ENCODE data around the gene RNF182.

The RNF182 gene

DNA sequence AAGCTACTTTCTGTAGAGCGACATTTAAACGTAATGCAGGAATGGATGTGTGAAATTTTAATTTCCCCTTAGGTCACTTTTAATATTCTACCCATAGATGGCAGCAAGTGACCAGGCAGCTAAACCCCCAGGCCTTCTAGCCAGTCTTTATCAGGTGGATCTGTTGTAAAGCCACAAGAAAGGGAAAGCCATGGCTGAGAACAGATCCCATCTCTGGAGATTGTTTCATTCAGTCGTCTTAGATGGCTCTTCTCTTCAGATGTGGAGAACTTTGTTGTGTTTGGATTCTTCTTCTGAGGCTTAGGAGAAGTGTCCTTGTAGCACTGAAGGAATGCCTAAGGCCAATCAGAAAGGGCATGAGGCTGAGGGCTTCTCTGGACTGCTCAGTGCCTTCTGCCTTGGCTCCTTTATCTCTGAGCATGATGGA is 15.8 kb upstream of the RNF182 start:
- TF ChIP-seq, protein P1, sequence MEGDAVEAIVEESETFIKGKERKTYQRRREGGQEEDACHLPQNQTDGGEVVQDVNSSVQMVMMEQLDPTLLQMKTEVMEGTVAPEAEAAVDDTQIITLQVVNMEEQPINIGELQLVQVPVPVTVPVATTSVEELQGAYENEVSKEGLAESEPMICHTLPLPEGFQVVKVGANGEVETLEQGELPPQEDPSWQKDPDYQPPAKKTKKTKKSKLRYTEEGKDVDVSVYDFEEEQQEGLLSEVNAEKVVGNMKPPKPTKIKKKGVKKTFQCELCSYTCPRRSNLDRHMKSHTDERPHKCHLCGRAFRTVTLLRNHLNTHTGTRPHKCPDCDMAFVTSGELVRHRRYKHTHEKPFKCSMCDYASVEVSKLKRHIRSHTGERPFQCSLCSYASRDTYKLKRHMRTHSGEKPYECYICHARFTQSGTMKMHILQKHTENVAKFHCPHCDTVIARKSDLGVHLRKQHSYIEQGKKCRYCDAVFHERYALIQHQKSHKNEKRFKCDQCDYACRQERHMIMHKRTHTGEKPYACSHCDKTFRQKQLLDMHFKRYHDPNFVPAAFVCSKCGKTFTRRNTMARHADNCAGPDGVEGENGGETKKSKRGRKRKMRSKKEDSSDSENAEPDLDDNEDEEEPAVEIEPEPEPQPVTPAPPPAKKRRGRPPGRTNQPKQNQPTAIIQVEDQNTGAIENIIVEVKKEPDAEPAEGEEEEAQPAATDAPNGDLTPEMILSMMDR (conservative IDR thresholded peaks at IDR 0.05; ENCODE audit: control insufficient read depth, insufficient read depth, low read depth, low read length) = peak; percentile 81
- no peak overlapping the region for H3K4me3 ChIP-seq (ENCODE audit: control insufficient read depth, low read depth, low read length)
- peak; percentile 77 for DNase-seq (ENCODE audit: low read depth)

DNA sequence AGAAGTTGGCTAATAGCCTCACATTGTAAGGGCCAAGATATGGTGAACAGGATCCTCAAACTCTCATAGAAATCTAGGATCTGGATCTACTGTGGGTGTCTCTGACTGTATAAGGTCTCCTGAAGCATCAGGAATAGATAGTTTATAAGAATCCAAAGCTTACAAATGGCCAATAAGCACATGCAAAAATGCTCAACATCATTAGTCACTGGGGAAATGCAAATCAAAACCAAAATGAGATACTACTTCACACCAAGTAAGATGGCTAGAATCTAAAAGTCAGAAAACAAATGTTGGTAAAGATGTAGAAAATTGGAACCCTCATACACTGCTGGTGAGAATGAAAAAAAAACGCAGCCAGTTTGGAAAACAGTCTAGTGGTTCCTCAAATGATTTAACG is 14.3 kb upstream of the RNF182 start:
- TF ChIP-seq, protein P1 (conservative IDR thresholded peaks at IDR 0.05; ENCODE audit: control insufficient read depth, insufficient read depth, low read depth, low read length) = no peak
- no peak for DNase-seq (ENCODE audit: low read depth)
- no peak overlapping the region for H3K4me3 ChIP-seq (ENCODE audit: control insufficient read depth, low read depth, low read length)

- H3K4me3 ChIP-seq (ENCODE audit: control insufficient read depth, low read depth, low read length) = no peak overlapping the region
- TF ChIP-seq, protein P1 (conservative IDR thresholded peaks at IDR 0.05; ENCODE audit: control insufficient read depth, insufficient read depth, low read depth, low read length) = no peak
- no peak for DNase-seq (ENCODE audit: low read depth)
These were observed 13.4 kb upstream of the RNF182 start for GRCh38 chr6:13911337-13911736.

DNA sequence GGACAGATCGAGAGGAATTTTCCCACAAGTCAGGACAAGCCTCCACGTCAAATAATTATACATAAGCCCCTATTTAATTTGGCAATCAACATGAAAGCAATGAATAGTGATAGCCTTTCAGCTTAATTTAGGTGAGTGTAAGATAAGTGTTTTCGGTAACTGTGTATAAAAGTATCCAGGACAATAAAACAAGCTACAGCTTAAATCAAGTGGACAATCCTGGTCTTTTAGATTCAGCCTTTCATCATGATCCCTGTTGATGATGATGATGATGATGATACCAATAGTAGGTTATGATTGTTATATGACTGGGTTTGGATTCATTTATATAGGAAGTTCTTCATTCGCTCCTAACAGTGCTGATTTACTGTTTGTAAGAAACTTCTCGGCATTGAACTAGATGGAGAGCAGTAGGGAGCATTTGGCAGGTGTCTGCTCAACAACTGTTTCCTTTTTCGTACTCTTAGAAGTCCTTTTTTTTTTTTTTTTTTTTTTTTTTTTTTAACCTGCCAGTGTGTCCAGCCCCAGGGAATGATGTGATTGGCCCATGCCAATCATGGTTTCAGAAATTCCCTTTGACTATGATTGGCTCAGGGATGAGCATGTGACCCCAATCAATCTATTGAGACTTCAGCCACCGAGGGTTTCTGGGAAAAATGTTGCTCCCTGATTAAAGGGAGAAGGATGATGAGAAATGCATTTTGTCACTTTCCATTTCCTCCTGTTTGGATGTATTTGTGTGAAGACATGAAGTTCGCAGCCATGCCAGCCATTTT is 11.3 kb upstream of the RNF182 start:
- TF ChIP-seq, protein P1 (conservative IDR thresholded peaks at IDR 0.05; ENCODE audit: control insufficient read depth, insufficient read depth, low read depth, low read length) = no peak
- no peak overlapping the region for H3K4me3 ChIP-seq (ENCODE audit: control insufficient read depth, low read depth, low read length)
- DNase-seq (ENCODE audit: low read depth) = no peak

GRCh38 chr6:13914351-13914750 is 10.4 kb upstream of the RNF182 start:
- peak; percentile 43 for DNase-seq (ENCODE audit: low read depth)
- TF ChIP-seq, protein P1 (conservative IDR thresholded peaks at IDR 0.05; ENCODE audit: control insufficient read depth, insufficient read depth, low read depth, low read length) = no peak
- no peak overlapping the region for H3K4me3 ChIP-seq (ENCODE audit: control insufficient read depth, low read depth, low read length)

DNA sequence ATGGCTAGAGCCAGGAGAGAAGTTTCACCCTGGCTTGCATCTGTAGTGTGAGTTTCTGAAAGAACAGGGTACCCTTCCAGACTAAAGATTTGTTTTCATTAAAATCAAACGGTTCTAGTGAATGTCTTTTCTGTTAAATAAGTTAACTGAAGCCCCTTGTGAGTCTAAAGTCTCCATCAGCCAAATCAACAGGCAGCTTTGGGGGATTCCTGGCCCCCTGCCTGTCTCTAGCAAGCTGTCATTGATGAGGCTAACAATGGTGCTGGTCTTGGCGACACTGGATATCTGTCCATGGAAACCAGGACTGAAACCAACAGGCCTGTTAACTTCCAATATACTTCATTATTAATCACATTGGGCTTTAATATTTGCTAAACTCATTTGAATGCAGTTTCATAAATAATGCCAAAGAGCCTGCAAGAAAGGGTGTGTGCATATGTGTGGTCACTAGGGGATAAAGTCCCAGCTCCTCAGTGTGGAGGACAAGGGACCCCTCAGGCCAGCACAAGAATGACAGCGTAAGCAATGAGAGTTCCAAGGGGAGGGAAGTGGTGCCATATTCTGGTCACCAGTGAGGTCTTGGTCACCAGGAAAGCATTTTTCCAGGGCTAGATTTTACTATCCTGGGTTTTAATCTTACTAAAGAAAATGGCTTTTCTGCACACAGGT is 9.1 kb upstream of the RNF182 start:
- no peak overlapping the region for H3K4me3 ChIP-seq (ENCODE audit: control insufficient read depth, low read depth, low read length)
- no peak for DNase-seq (ENCODE audit: low read depth)
- TF ChIP-seq, protein P1 (conservative IDR thresholded peaks at IDR 0.05; ENCODE audit: control insufficient read depth, insufficient read depth, low read depth, low read length) = no peak
